PC-3 (cell line): Measurements from ENCODE around the gene POLR2E. TPM values are rescaled to one million over a fixed set of nuclear protein-coding genes. Genes with fewer than 3 reads are reported as not detected.

Experiments
- ATAC-seq: fragments of 200-7000 bp; cut with Tn5 transposase; 2 replicates; pipeline ENCODE4 v1.9.1; 2020; ENCODE audit warnings: mild to moderate bottlenecking, moderate library complexity
- BruUV-seq: library from RNA; stranded (reverse); fragments of 400-500 nt; replicated peaks from 2 replicates; lab custom pipeline; 2021; lab: Mats Ljungman, UMichigan
- CTCF ChIA-PET: fragments of 300-600 bp; sonication (Branson Sonifier 250); formaldehyde crosslinking; loops from one replicate; lab custom pipeline; 2022; ENCODE audit warnings: antibody characterized with exemption; lab: Charles Lee
- POLR2A ChIA-PET: fragments of 300-600 bp; sonication (Branson Sonifier 250); formaldehyde crosslinking; loops from one replicate; lab custom pipeline; 2022; ENCODE audit warnings: antibody characterized with exemption; ENCODE audit not compliant: unreplicated experiment; lab: Charles Lee
- DNase-seq: peaks from one replicate; pipeline ENCODE4 v3.0.0-alpha.2; 2015
- H2AFZ ChIP-seq: fragments of 300-600 bp; sonication (generic); 2 replicates; pipeline ENCODE4 v1.6.0; 2016; ENCODE audit warnings: antibody characterized with exemption, low read length
- H3F3A ChIP-seq: fragments of 300-600 bp; sonication (generic); one replicate; pipeline ENCODE4 v1.6.0; 2017; ENCODE audit warnings: antibody characterized with exemption, low read length, control low read depth, mild to moderate bottlenecking; ENCODE audit not compliant: unreplicated experiment
- H3K27ac ChIP-seq: fragments of 300-600 bp; sonication (generic); 2 replicates; pipeline ENCODE4 v1.5.1; 2016; ENCODE audit warnings: mild to moderate bottlenecking, low read length
- H3K27me3 ChIP-seq: fragments of 300-600 bp; sonication (generic); 2 replicates; pipeline ENCODE4 v1.6.1; 2016; ENCODE audit warnings: low read length, mixed read lengths
- H3K36me3 ChIP-seq: fragments of 300-600 bp; sonication (generic); 2 replicates; pipeline ENCODE4 v1.6.1; 2016; ENCODE audit warnings: low read depth, mixed run types, low read length, mixed read lengths
- H3K4me1 ChIP-seq: fragments of 300-600 bp; sonication (generic); 2 replicates; pipeline ENCODE4 v1.5.1; 2016; ENCODE audit warnings: low read length; ENCODE audit not compliant: insufficient read depth
- H3K4me2 ChIP-seq: fragments of 300-600 bp; sonication (generic); 2 replicates; pipeline ENCODE4 v1.6.0; 2016; ENCODE audit warnings: low read length
- H3K4me3 ChIP-seq: fragments of 300-600 bp; sonication (generic); 2 replicates; pipeline ENCODE4 v1.5.1; 2016; ENCODE audit warnings: mild to moderate bottlenecking, low read length, mixed read lengths
- H3K79me2 ChIP-seq: fragments of 300-600 bp; sonication (generic); 2 replicates; pipeline ENCODE4 v1.6.1; 2017; ENCODE audit warnings: low read length, mixed read lengths
- H3K9ac ChIP-seq: fragments of 300-600 bp; sonication (generic); 2 replicates; pipeline ENCODE4 v1.6.0; 2016; ENCODE audit warnings: mild to moderate bottlenecking, low read length
- H3K9me2 ChIP-seq: fragments of 300-600 bp; sonication (generic); replicated peaks from 2 replicates; pipeline ENCODE4 v1.6.1; 2016; ENCODE audit warnings: mixed run types, low read length, mixed read lengths
- H3K9me3 ChIP-seq: fragments of 300-600 bp; sonication (generic); 2 replicates; pipeline ENCODE4 v1.6.1; 2016; ENCODE audit warnings: low read length, mixed read lengths
- H4K20me1 ChIP-seq: fragments of 300-600 bp; sonication (generic); 2 replicates; pipeline ENCODE4 v1.6.1; 2016; ENCODE audit warnings: low read length, mixed read lengths
- EZH2 ChIP-seq: fragments of 300-600 bp; sonication (generic); IDR thresholded peaks from one replicate; pipeline ENCODE4 v1.6.1; 2017; ENCODE audit warnings: antibody characterized with exemption, mild to moderate bottlenecking, low read length; ENCODE audit not compliant: unreplicated experiment
- EZH2phosphoT487 ChIP-seq: fragments of 300-600 bp; sonication (generic); IDR thresholded peaks from 2 replicates; pipeline ENCODE4 v1.6.1; 2018; ENCODE audit warnings: mild to moderate bottlenecking, antibody characterized with exemption, low read length, borderline replicate concordance
- intact Hi-C: fragments of 100-400 bp; cut with micrococcal nuclease; formaldehyde crosslinking; loops from 2 replicates; pipeline ENCODE4 v1.9.0; 2023
- total RNA-seq: library from RNA; depleted of rRNA; stranded (reverse); fragments of >200 nt; gene quantifications from 2 replicates; pipeline ENCODE4 v1.2.3, GENCODE V29; 2014
- TF ChIP-seq, protein P1 (sequence below): fragments of 300-600 bp; sonication (generic); conservative IDR thresholded peaks from 2 replicates; pipeline ENCODE4 v1.5.1; 2017; ENCODE audit warnings: antibody characterized with exemption, low read depth, mild to moderate bottlenecking, low read length

The POLR2E gene
- total RNA-seq, 1 experiment from 2014 or later: 375 TPM

DNA sequence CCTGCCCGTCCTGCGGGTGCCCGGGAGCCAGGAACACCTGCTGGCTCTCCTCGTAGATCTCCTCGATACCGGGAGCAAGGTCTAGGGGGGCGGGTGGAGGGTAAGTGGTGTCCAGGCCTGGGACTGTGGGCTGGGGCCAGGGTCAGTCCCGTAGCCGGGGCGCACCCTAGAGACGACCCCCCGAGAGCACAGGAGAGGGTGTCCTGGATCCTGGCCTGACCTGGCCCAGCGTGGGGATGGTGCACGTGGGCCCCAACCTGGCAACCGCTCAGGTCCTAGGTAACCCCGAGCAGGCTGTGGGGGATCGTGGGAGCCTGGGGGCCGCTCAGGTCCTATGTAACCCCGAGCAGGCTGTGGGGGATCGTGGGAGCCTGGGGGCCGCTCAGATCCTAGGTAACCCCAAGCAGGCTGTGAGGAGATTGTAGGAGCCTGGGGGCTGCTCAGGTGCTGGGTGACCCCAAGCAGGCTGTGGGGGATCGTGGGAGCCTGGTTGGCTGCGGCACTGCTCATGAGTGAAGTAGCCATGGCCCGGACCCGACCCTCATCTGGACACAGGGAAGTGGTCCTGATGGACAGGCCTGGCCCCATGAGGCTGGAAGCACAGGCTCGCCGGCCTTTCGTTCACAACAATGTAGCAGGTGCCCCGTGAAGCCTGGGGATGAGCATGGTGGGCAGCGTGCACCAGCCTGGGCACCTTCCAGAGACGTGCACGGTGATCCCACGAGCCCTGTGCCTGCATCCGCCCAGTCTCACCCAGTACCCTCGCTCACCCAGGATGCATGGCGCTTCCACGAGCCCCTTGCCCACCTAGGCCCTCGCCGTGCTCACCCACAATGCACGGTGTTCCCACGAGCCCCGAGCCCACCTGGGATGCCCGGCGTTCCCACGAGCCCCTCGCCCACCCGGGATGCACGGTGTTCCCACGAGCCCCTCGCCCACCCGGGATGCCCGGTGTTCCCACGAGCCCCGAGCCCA, 14.8 kb upstream of the POLR2E start:
- no peak for DNase-seq
- ChIA-PET POLR2A (no interaction called here), CTCF (no interaction called here)
- ATAC-seq: no peak
- Histone ChIP-seq H3K27me3 (no peaks in the 10 kb centered on the region), H3K9me3 (no peaks in the 10 kb centered on the region), H3K36me3 (no peaks in the 10 kb centered on the region; the same call in 1 of the 2 replicates), H3F3A (peaks cover 4% of the 10 kb centered on the region), H2AFZ (no peak overlapping the region), H3K4me1 (0 out of 2 replicates have a peak, but pooled peaks cover 3% of the 10 kb centered on the region), H3K4me2 (no peak overlapping the region), H4K20me1 (peaks cover 3% of the 10 kb centered on the region; the same call in 1 of the 2 replicates), H3K27ac (no peak overlapping the region), H3K4me3 (no peak overlapping the region), H3K9me2 (no peaks in the 10 kb centered on the region), H3K79me2 (peaks cover 3% of the 10 kb centered on the region; the same call in 1 of the 2 replicates), H3K9ac (no peak overlapping the region)
- intact Hi-C loops: loop anchor here (5.0 to 10.0 kb wide), 2 partner anchors 65 to 82 kb away; partner anchors contain the start of gene SBNO2
- no TSS peak for BruUV-seq
- TF ChIP-seq EZH2phosphoT487: no peak
- TF ChIP-seq, protein P1, sequence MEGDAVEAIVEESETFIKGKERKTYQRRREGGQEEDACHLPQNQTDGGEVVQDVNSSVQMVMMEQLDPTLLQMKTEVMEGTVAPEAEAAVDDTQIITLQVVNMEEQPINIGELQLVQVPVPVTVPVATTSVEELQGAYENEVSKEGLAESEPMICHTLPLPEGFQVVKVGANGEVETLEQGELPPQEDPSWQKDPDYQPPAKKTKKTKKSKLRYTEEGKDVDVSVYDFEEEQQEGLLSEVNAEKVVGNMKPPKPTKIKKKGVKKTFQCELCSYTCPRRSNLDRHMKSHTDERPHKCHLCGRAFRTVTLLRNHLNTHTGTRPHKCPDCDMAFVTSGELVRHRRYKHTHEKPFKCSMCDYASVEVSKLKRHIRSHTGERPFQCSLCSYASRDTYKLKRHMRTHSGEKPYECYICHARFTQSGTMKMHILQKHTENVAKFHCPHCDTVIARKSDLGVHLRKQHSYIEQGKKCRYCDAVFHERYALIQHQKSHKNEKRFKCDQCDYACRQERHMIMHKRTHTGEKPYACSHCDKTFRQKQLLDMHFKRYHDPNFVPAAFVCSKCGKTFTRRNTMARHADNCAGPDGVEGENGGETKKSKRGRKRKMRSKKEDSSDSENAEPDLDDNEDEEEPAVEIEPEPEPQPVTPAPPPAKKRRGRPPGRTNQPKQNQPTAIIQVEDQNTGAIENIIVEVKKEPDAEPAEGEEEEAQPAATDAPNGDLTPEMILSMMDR: no peak
- no peak for TF ChIP-seq EZH2

DNA sequence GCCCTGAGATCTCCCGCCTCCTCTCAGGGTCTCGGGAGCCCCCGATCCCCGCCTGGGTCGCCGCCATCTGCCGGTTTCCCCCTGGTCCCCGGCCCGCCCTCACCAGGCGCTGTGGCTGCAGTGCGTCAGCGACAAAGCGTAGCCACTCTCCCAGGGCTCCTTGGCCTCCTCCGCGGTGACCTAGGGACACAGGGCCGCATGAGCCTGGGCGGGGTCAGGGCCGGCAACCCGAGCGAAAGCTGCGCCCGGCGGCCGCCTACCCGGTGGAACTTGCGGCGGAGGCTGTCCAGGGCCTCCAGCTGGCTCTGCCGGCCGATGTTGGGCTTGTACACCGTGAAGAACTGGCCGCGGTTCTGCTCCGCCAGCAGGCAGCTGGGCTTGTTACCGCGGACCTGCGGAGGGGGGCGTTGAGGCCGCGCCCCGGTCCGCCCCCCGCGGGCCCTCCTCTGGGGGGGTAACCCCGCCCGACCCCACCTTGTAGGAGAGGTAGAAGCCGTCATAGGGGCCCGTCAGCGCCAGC, 13.9 kb upstream of the POLR2E start:
- no peaks in the 10 kb centered on the region; the same call in 1 of the 2 replicates for H3K36me3 ChIP-seq
- no peak overlapping the region for H3K4me2 ChIP-seq
- no peaks in the 10 kb centered on the region for H3K27me3 ChIP-seq
- H3K9me2 ChIP-seq: no peaks in the 10 kb centered on the region
- no peak for ATAC-seq
- DNase-seq: no peak
- H4K20me1 ChIP-seq: peaks cover 3% of the 10 kb centered on the region; the same call in 1 of the 2 replicates
- H2AFZ ChIP-seq: no peak overlapping the region
- no peak overlapping the region for H3K4me3 ChIP-seq
- TF ChIP-seq, protein P1: no peak
- TF ChIP-seq EZH2phosphoT487: no peak
- TF ChIP-seq EZH2: no peak
- 0 out of 2 replicates have a peak, but pooled peaks cover 4% of the 10 kb centered on the region for H3K4me1 ChIP-seq
- peaks cover 4% of the 10 kb centered on the region for H3F3A ChIP-seq
- H3K79me2 ChIP-seq: peaks cover 6% of the 10 kb centered on the region; the same call in 1 of the 2 replicates
- ChIA-PET POLR2A (no interaction called here), CTCF (no interaction called here)
- no TSS peak for BruUV-seq
- no peak overlapping the region for H3K27ac ChIP-seq
- H3K9ac ChIP-seq: no peak overlapping the region
- no peaks in the 10 kb centered on the region for H3K9me3 ChIP-seq
- intact Hi-C loops: loop anchor here (10.0 kb wide), 1 partner anchor 66 kb away; the partner anchor contains the start of gene SBNO2
